Esophagus squamous epithelium (tissue), 4 donors: Measurements from ENCODE around the gene PPY.

Experiments used
- CTCF ChIP-seq, 6 experiments: fragments of 450-650 bp in 4 of 6; fragments of 200-600 bp in 2 of 6; sonication (generic) in 2 of 6; IDR thresholded peaks; one replicate each; pipeline ENCODE4 v1.5.1; 2016 to 2019; ENCODE audit warnings: antibody characterized with exemption in 6 of 6, mild to moderate bottlenecking in 4 of 6, moderate library complexity in 4 of 6
- POLR2A ChIP-seq, 4 donors: fragments of 450-650 bp; IDR thresholded peaks; one replicate each; pipeline ENCODE4 v1.6.1; 2017; ENCODE audit warnings: antibody characterized with exemption in 4 of 4, mild to moderate bottlenecking in 4 of 4, moderate library complexity in 3 of 4

- TF ChIP-seq CTCF (IDR thresholded peaks at IDR 0.05) (no peak), POLR2A (IDR thresholded peaks at IDR 0.05) (no peak)
Observed at GRCh38 chr17:43974382-43975266, 32.3 kb upstream of the PPY start.
